HEK293T (cell line): ENCODE measurements around the gene IGDCC3.

Experiments used
- CTCF ChIA-PET: fragments of 350-600 bp; formaldehyde crosslinking; extraction: SDS; loops from one replicate; lab custom pipeline; 2021; ENCODE audit warnings: antibody characterized with exemption, inconsistent platforms; lab: Yijun Ruan, JAX
- POLR2A ChIA-PET: fragments of 350-600 bp; formaldehyde crosslinking; extraction: SDS; loops from one replicate; lab custom pipeline; 2020; ENCODE audit warnings: antibody characterized with exemption, inconsistent platforms; lab: Yijun Ruan, JAX
- DNase-seq: peaks from one replicate; pipeline ENCODE4 v3.0.0; 2012; ENCODE audit warnings: mixed read lengths; ENCODE audit errors: extremely low spot score
- ARNT ChIP-seq: fragments of 450-650 bp; IDR thresholded peaks from 2 replicates; pipeline ENCODE4 v1.6.1; 2017; ENCODE audit warnings: mild to moderate bottlenecking
- BHLHE40 ChIP-seq: fragments of 450-650 bp; IDR thresholded peaks from 2 replicates; pipeline ENCODE4 v1.6.1; 2016; ENCODE audit warnings: mild to moderate bottlenecking, moderate library complexity, borderline replicate concordance
- CTBP1 ChIP-seq: fragments of 450-650 bp; IDR thresholded peaks from 2 replicates; pipeline ENCODE4 v1.6.1; 2016; ENCODE audit warnings: borderline replicate concordance
- ELF4 ChIP-seq: fragments of 450-650 bp; IDR thresholded peaks from 2 replicates; pipeline ENCODE4 v1.6.1; 2017; ENCODE audit warnings: antibody characterized with exemption
- FOXA1 ChIP-seq: fragments of 450-650 bp; IDR thresholded peaks from 2 replicates; pipeline ENCODE4 v1.6.1; 2016; ENCODE audit warnings: mild to moderate bottlenecking
- FOXK2 ChIP-seq: fragments of 450-650 bp; IDR thresholded peaks from 2 replicates; pipeline ENCODE4 v1.6.1; 2016; ENCODE audit warnings: mild to moderate bottlenecking
- FOXM1 ChIP-seq: fragments of 450-650 bp; IDR thresholded peaks from 2 replicates; pipeline ENCODE4 v1.6.1; 2017; ENCODE audit warnings: mild to moderate bottlenecking, borderline replicate concordance
- HDGF ChIP-seq: fragments of 450-650 bp; IDR thresholded peaks from 2 replicates; pipeline ENCODE4 v1.6.1; 2017; ENCODE audit warnings: antibody characterized with exemption, borderline replicate concordance
- L3MBTL2 ChIP-seq: fragments of 450-650 bp; conservative IDR thresholded peaks from 2 replicates; pipeline ENCODE4 v1.6.1; 2016; ENCODE audit warnings: mild to moderate bottlenecking
- LEF1 ChIP-seq: fragments of 450-650 bp; IDR thresholded peaks from 2 replicates; pipeline ENCODE4 v1.6.1; 2017; ENCODE audit warnings: mild to moderate bottlenecking, borderline replicate concordance
- NFRKB ChIP-seq: fragments of 450-650 bp; IDR thresholded peaks from 2 replicates; pipeline ENCODE4 v1.6.1; 2016; ENCODE audit warnings: mild to moderate bottlenecking, moderate library complexity
- PKNOX1 ChIP-seq: fragments of 450-650 bp; IDR thresholded peaks from 2 replicates; pipeline ENCODE4 v1.6.1; 2016
- SP1 ChIP-seq: fragments of 450-650 bp; IDR thresholded peaks from 2 replicates; pipeline ENCODE4 v1.6.1; 2017
- SUZ12 ChIP-seq: fragments of 450-650 bp; IDR thresholded peaks from 2 replicates; pipeline ENCODE4 v1.6.1; 2016; ENCODE audit warnings: mild to moderate bottlenecking
- TARDBP ChIP-seq: fragments of 450-650 bp; IDR thresholded peaks from 2 replicates; pipeline ENCODE4 v1.6.1; 2016
- ZNF384 ChIP-seq: fragments of 450-650 bp; IDR thresholded peaks from 2 replicates; pipeline ENCODE4 v1.6.1; 2016

The IGDCC3 gene

GRCh38 chr15:65420975-65421359 lies 43.2 kb upstream of the IGDCC3 start:
- TF ChIP-seq SP1 (no peak), CTBP1 (no peak), BHLHE40 (no peak), L3MBTL2 (no peak), SUZ12 (no peak)
- no peak for DNase-seq
- POLR2A ChIA-PET, result interaction anchor here (0.9 to 3.2 kb wide), 19 partner anchors 8 to 235 kb away, joined by 3 to 28 read pairs (median 5); partner anchors contain the start of genes CLPX, DPP8, INTS14 and PARP16
- CTCF ChIA-PET, result interaction anchor here (0.9 to 1.9 kb wide), 5 partner anchors 14 to 22 kb away, joined by 3 to 6 read pairs (median 5); no protein-coding TSS in a partner anchor

- POLR2A ChIA-PET, result interaction anchor here (1.1 kb wide), 1 partner anchor 17 kb away, joined by 3 read pairs; no protein-coding TSS in a partner anchor
- DNase-seq, result no peak
- no peak for TF ChIP-seq ARNT
- TF ChIP-seq HDGF, result no peak
- TF ChIP-seq FOXK2, result no peak
- TF ChIP-seq NFRKB, result no peak
- TF ChIP-seq ELF4, result no peak
- no peak for TF ChIP-seq SP1
- TF ChIP-seq BHLHE40, result no peak
- TF ChIP-seq ZNF384, result no peak
- TF ChIP-seq FOXM1, result no peak
- no peak for TF ChIP-seq SUZ12
- no peak for TF ChIP-seq TARDBP
- no peak for TF ChIP-seq L3MBTL2
- TF ChIP-seq CTBP1, result no peak
- no peak for TF ChIP-seq LEF1
- no peak for TF ChIP-seq FOXA1
- TF ChIP-seq PKNOX1, result no peak
- CTCF ChIA-PET, result interaction anchor here (0.6 to 1.2 kb wide), 2 partner anchors 18 to 24 kb away, joined by 4 read pairs; no protein-coding TSS in a partner anchor
Observed at GRCh38 chr15:65418596-65418995, 40.8 kb upstream of the IGDCC3 start.

DNA sequence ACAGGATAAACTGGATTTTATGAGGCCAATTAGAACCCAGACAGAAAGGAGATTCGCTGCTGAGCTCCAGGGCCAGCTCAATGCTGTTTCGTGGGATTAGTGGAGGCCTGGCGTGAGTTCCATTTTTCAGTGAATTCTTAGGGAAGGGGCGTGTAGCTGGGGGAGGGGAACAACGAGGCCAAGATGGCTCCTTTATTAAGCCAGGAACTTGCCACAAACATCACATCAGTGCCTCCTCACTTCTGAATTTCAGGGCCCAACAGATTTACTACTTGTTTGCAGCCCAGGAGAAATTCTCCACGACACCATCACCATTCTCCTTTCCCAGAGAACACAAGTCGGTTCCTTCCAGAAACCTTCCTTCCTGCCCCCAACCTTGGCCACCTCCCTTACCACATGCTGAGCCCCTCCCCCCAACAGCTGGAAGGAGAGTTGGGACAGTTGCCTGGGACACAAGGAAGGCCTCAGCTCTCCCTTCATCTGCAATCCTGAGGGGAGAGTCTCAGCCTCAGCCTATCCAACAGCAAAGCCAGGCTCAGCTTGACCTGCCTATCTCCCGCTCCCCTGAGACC lies 39.1 kb upstream of the IGDCC3 start:
- POLR2A ChIA-PET, result interaction anchor here (1.1 to 2.1 kb wide), 2 partner anchors 112 to 113 kb away, joined by 4 to 9 read pairs; partner anchors contain the start of genes HACD3 and RNU5B-1
- TF ChIP-seq FOXM1, result no peak
- no peak for TF ChIP-seq HDGF
- TF ChIP-seq L3MBTL2, result no peak
- TF ChIP-seq ARNT, result no peak
- TF ChIP-seq TARDBP, result no peak
- no peak for TF ChIP-seq ELF4
- no peak for TF ChIP-seq CTBP1
- TF ChIP-seq SUZ12, result no peak
- CTCF ChIA-PET, result interaction anchor here (0.7 to 3.3 kb wide), 2 partner anchors 16 to 44 kb away, joined by 3 to 20 read pairs; no protein-coding TSS in a partner anchor
- DNase-seq, result no peak

DNA sequence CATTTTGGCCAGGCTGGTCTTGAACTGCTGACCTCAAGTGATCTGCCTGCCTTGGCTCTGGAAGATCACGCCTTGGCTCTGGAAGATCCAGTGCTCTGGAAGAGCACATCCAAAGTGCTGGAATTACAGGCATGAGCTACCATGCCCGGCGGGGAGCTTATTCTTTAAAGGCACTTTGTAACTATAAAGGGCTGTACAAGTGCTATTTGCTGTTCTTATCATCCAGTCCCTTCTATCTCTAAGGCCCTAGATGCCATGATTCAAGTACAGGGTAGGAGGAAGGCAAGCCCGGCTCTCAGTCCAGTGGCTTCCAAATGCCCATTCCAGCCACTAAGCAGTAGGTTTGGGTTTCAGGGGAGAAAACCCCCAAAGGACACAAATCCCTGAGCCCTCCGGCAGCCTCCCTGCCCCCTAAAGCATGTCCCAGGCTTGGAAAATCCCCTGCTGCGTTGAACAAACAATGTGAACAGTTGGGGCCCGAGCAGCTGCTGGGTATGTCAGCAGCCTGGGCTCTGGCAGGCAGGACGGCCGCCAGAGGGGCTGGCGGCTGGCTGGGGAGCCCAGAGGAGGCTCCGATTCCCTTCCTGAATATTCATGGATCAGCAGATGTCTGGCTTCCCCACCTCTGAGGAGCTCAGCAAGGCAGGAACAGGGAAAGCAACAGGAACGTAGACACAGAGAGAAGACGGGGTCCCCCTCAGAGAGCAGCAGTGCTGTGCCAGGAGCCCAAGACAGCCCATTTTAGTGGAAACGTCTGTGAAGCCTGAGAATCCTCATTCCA lies 37.2 kb upstream of the IGDCC3 start:
- POLR2A ChIA-PET, result interaction anchor here (1.2 to 1.5 kb wide), 2 partner anchors 8 to 111 kb away, joined by 4 to 8 read pairs; partner anchors contain the start of gene RNU5B-1
- CTCF ChIA-PET, result interaction anchor here (3.3 kb wide), 1 partner anchor 14 kb away, joined by 20 read pairs; no protein-coding TSS in a partner anchor
- DNase-seq, result peak; percentile 75
- no peak for TF ChIP-seq SP1
- no peak for TF ChIP-seq TARDBP
- TF ChIP-seq PKNOX1, result no peak
- TF ChIP-seq ARNT, result no peak
- TF ChIP-seq SUZ12, result no peak
- TF ChIP-seq FOXM1, result no peak
- TF ChIP-seq LEF1, result no peak
- TF ChIP-seq BHLHE40, result no peak

DNA sequence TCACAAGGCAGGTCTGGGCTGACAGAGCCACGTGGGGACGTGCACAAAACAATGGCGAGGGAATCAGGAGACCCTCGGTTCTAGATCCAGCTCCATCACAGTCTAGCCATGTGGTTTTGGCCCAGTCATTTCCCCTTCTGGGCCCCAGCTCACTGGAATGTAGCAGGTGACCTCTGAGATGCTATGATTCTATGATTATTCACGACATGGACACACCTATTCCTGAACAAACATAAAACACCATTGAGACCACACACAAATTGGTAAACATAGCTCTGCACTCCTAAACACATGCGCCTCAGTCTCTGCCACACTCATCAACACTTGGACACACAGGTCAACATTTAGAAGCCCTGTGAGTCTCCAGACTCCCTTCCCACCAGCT lies 36.0 kb upstream of the IGDCC3 start:
- no peak for DNase-seq
- CTCF ChIA-PET, result interaction anchor here (0.5 to 3.3 kb wide), 6 partner anchors 9 to 146 kb away, joined by 3 to 20 read pairs (median 4); no protein-coding TSS in a partner anchor
- TF ChIP-seq PKNOX1, result no peak
- no peak for TF ChIP-seq TARDBP
- no peak for TF ChIP-seq FOXA1
- POLR2A ChIA-PET, result interaction anchor here (2.2 kb wide), 1 partner anchor 8 kb away, joined by 17 read pairs; the partner anchor contains the start of gene IGDCC4
